Hindlimb muscle (tissue), 1 donor: ENCODE data around the gene TRIM38. TPM values are rescaled to one million over a fixed set of nuclear protein-coding genes. Genes with fewer than 3 reads are reported as not detected.
A peak's percentile ranks its signal among the peaks of the same experiment; 100 is the strongest.
"Not testable (repeated sequence)": the region's sequence is repeated elsewhere in the genome, so short reads cannot be mapped to it uniquely, and the experiment has no call there.

ENCODE experiments used
- DNase-seq: peaks from one replicate; pipeline ENCODE4 v3.0.0-alpha.2; 2013
- polyA plus RNA-seq: library from polyadenylated mRNA; unstranded; fragments of 120-200 nt; gene quantifications from one replicate; pipeline ENCODE4 v1.2.1, GENCODE V29; 2013; ENCODE audit not compliant: insufficient read length

The TRIM38 gene
- polyA plus RNA-seq, 1 donor = 6.4 TPM

GRCh38 chr6:26006086-26006939 is 43.7 kb downstream of the TRIM38 start:
- no peak for DNase-seq

- DNase-seq = not testable (repeated sequence)
These were observed 44.3 kb downstream of the TRIM38 start for GRCh38 chr6:26006940-26007305.

GRCh38 chr6:26008470-26008869 is 45.9 kb downstream of the TRIM38 start:
- DNase-seq = no peak

- DNase-seq = no peak
These were observed 47.2 kb downstream of the TRIM38 start for GRCh38 chr6:26009817-26010216.

GRCh38 chr6:26012061-26012460 is 49.5 kb downstream of the TRIM38 start:
- no peak for DNase-seq

- DNase-seq = not testable (repeated sequence)
These were observed 51.8 kb downstream of the TRIM38 start for GRCh38 chr6:26014386-26014785.

- DNase-seq = peak; percentile 85
These were observed 53.8 kb downstream of the TRIM38 start for GRCh38 chr6:26016245-26016962.

- peak; percentile 38 for DNase-seq
These were observed 54.5 kb downstream of the TRIM38 start for GRCh38 chr6:26016963-26017631.

- DNase-seq = peak; percentile 85
These were observed 55.0 kb downstream of the TRIM38 start for GRCh38 chr6:26017632-26017966.

GRCh38 chr6:26019261-26019830 is 56.7 kb downstream of the TRIM38 start:
- DNase-seq = no peak

GRCh38 chr6:26019967-26020328 is 57.3 kb downstream of the TRIM38 start:
- no peak for DNase-seq

GRCh38 chr6:26020329-26021000 is 57.9 kb downstream of the TRIM38 start:
- peak; percentile 95 for DNase-seq

GRCh38 chr6:26021001-26021349 is 58.4 kb downstream of the TRIM38 start:
- DNase-seq = peak; percentile 63

- peak; percentile 96 for DNase-seq
These were observed 58.9 kb downstream of the TRIM38 start for GRCh38 chr6:26021350-26022131.

GRCh38 chr6:26022132-26022472 is 59.5 kb downstream of the TRIM38 start:
- peak; percentile 90 for DNase-seq

GRCh38 chr6:26022737-26023136 is 60.1 kb downstream of the TRIM38 start:
- DNase-seq = no peak

- DNase-seq = no peak
These were observed 62.0 kb downstream of the TRIM38 start for GRCh38 chr6:26024651-26025046.

- no peak for DNase-seq
These were observed 62.7 kb downstream of the TRIM38 start for GRCh38 chr6:26025047-26025893.

GRCh38 chr6:26025894-26026832 is 63.6 kb downstream of the TRIM38 start:
- peak; percentile 95 for DNase-seq
